ENCODE data around the gene GINS1.
"Not testable (repeated sequence)": the region's sequence is repeated elsewhere in the genome, so short reads cannot be mapped to it uniquely, and the experiment has no call there.

GINS1 gene

DNA sequence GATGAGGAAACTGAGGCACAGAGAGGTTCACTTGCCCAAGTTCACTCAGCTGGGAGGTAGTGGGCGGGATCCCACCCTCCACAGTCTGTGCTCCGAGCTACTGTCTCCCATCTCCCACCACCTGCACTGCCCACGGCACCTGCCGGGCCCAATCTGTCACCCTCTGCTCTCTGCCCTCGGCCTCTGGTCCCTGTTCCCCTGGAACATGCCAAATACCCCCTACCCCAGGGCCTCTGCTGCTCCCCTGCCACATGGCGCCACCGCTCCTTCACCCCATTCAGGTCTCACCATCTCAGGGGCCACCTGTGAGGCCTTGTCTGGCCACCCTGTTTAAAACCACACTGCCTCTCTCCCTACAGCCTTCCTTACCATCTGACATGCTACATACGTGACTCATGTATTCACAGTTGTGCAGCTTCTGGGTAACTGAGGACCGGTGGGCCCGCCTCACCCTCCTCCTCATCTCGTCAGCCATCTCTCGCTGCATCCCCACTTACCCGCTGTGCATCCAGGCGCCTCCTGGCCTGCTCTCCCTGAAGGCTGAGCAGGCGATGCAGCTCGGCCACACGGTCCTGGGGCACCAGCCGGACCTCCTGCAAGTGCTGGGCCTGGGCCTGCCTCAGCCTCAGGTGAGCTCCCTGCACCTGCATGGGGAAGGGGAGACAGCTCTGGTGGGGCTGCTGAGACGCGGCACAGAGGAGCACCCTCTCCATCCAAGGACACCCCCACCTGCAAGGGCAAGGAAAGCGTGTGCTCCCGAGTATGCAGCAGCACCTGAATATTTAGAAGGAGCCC is 50.6 kb downstream of the GINS1 start:
- FAIRE-seq, result no peak

DNA sequence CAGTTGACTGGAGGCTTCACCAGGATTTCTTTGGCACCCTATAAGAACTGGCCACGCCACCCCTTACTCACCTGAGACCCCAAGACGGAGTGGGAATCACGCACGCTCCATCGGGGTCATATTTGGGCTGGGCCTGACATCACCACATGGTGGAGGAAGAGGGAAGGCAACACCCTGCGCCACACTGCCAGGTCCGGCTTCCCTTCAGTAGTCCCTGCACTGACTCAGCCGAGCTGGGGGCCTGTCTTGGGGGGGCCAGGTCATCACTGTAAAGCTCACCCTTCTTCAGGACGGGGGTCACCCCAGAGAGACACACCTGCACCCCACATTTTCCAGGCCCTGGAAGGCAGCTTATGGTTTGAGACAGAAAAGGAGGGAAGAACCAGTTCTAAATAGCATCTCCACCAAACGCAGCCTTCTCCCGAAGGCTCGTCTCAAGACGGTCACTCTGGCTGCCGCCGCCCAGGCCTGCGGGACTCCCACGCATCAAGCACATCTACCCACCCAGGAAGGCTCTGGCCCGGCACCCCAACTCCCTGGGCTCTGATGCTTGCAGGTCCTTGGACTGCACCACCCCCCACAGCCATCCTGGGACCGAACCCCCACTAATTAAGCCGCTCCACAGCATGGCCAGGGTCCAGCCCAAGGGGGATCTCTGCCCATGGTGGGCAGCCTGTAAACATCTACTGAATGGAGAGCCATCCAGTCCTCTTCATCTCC is 51.8 kb downstream of the GINS1 start:
- no peak for FAIRE-seq

- no peak for FAIRE-seq
These were observed 52.6 kb downstream of the GINS1 start for GRCh38 chr20:25459916-25460535.

DNA sequence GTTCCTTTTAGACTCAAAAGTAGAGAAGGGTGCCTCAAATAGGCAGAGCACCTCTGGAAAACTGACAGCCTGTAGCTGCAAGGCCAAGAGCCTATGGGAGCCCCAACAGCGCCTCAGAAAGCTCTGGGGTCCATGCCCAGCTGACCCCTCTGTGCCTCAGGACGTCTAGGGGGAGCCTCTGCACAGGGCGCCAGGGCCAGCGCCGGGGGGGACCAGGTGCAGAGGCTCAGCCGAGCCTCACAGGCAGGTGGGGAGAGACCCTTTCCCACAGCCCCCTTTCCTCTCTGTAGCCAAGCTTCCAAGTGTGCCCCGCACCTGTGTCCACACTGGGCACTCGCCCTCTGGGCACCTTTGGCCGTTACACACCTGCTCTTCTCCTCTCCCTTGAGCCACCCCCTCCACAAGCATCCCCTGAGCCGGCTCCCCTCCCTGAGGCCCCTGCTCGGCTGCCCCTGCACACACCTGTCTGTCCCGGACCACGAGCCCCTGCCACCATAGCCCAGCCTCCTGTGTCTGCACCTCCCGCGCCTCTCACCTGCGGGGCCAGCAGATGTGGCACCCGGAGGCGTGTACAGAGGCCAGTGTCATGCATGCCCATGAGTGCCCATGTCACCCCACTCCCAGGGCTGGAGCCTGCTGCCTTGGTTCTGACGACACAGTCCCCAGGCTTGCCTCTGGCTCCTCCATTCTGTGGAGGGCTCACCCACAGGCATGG is 53.2 kb downstream of the GINS1 start:
- FAIRE-seq, result no peak

GRCh38 chr20:25461281-25461650 is 53.8 kb downstream of the GINS1 start:
- FAIRE-seq, result no peak

DNA sequence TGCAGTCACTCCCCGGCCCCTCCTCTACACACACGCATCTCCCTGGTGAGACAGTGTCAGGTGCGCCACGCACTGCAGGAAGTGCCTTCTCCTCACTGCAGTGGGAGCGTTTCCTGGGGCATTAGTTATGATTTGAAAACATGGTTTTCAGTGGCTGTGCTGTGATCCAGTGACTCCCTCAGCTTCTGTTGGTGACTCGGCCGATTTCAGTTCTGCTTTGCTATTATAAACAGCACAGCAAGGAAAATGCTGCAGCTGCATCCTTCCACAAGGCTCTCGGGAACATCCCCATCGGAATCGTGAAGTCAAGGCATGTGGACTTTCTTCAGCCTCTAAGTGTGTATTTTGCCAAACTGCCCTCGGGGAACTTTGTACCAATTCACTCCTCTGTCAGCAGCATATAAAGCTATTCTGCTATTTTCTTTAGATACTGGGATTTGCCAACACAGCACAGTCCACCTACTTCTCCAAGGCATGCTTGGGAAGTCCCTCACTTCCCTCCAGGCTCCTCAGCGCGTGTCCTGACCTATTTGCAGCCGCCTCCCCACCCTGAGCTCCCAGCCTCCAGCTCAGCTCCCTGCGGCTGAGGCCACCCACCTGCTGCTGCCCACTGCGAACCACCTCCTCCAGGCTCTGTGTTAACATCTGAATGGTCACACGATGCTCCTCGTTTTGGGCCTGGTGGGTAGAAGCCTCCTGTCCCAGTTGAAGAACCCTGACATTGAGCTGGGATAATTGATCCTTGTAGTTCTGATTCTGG is 54.5 kb downstream of the GINS1 start:
- no peak for FAIRE-seq

DNA sequence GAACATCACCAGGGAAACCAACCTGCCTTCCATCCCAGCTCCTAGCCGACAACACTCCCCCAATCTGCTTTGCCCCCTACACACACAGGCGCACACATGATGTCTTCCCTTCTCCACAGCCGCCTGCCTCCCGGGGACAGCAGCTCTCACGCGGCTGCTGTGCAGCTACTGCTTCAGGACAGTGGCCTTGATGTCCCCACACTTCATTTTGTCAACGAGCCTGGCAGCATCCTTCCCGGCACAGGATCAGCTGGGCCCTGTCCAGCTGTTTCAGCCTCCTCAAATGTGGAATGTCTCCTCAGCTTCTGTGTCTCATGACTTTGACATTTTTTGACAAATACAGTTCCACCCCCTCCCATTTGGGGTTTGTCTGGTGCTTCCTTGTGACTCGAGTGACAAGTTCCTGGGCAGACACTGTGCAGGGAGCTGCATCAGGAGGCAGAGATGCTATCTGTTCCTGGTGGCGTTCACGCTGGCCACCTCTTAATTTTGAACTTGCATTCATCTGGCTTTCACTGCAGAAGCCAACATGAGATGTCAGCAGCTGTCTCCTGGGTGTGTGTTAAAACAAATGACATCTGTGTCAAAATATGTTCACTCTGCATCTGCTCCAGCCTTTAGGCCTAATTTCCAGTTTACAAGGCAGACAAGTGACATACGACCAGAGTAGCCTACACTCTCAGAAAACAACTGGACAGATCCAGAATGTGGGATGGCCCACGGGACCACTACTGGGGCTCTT is 57.2 kb downstream of the GINS1 start:
- FAIRE-seq, result no peak

DNA sequence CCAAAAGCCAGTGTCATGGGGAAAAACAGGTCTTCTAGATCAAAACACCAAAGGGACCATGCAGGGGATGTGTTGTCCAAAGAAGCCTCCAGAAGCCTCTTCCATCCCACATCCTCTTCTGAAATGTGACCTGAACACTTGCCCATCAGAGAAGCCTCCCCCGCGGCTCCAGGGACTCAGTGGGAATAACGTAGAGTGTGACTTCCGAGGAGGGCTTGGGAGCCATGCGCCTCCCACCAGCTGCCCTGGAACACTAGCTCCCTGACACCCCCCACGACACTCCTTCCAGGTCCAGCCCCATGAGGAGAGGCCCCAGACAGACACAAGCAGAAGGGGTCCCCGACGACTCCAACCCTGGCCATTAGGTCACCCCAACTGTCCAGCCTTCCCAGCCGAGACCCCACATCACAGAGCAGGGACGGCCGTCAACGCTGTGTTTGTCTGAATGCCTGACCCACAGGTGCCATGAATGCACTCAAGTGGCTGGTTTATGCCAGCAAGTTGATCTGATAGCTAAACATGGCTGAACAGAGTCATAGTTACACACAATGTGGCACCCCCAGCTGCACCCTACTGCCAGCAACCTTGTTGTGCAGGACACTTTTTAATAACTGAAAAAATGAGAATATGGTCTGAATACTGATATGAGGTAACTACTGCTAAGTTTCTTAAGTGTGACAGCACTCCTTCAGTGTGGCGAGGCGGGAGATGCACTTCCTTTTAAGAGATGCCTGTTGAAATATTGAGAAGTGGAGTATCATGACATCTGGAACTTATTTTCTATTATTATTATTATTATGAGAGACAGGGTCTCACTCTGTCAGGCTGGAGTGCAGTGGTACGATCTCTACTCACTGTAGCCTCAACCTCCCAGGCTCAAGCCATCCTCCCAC is 58.0 kb downstream of the GINS1 start:
- FAIRE-seq, result no peak

- no peak for FAIRE-seq
These were observed 59.4 kb downstream of the GINS1 start for GRCh38 chr20:25466846-25467245.

- no peak for FAIRE-seq
These were observed 60.0 kb downstream of the GINS1 start for GRCh38 chr20:25467441-25467840.

DNA sequence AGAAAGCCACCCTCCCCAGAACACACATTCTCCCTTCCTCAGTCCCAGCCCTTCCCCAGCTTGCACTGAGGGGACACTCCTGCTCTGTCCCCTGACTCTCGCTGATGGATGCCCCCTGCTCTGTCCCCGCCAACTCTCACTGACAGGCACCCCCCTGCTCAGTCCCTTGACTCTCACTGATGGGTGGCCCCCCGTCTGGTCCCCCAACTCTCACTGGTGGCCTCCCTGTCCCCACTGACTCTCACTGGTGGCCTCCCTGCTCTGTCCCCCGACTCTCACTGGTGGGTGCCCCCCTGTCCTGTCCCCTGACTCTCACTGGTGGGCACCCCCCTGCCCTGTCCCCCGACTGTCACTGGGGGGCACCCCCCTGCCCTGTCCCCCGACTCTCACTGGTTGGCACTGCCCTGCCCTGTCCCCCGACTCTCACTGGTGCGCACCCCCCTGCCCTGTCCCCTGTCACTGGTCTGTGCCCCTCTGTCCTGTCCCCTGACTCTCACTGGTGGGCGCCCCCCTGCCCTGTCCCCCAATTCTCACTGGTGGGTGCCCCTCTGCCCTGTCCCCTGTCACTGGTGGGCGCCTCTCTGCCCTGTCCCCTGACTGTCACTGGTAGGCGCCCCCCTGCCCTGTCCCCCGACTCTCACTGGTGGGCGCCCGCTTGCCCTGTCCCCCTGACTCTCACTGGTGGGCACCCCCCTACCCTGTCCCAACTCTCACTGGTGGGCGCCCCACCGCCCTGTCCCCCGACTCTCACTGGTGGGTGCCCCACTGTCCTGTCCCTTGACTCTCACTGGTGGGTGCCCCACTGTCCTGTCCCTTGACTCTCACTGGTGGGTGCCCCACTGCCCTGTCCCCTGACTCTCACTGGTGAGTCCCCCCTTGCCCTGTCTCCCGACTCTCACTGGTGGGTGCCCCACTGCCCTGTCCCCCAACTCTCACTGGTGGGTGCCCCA is 60.9 kb downstream of the GINS1 start:
- no peak for FAIRE-seq

- FAIRE-seq, result no peak
These were observed 62.1 kb downstream of the GINS1 start for GRCh38 chr20:25469558-25469957.

DNA sequence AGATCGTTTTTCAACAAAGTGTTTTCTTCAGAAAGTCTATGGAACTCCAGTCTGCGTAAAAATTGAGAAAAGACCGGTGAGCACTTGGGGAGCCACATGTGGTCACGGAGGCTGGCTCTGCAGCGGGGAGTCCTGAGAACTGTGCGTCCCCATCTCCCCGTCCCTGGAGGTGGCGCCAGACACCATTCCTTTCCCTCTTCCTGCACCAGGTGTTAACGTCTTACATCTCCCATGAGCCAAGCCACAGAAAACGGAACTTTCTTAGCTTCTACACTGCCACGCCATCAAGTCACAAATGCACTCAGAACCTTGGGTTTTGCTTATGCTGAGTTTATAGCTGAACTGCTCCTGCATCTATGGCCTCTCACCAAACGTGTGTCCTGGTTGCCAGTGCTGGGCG is 62.6 kb downstream of the GINS1 start:
- no peak for FAIRE-seq

DNA sequence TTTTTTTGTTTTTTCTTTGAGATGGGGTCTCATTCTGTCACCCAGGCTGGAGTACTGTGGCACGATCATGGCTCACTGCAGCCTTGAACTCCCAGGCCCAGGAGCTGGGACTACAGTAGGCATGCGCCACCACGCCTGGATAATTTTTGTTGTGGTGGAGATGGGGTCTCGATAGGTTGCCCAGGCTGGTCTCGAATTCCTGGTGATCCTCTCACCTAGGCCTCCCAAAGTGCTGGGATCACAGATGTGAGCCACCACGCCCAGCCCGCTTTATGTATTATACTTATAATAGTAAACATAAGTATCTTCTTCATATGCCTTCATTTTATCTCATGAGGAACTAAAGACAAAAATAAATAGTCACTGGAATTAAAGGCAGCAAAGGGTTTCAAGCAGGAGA is 63.5 kb downstream of the GINS1 start:
- FAIRE-seq, result no peak

GRCh38 chr20:25473297-25473696 is 65.8 kb downstream of the GINS1 start:
- FAIRE-seq, result not testable (repeated sequence)

DNA sequence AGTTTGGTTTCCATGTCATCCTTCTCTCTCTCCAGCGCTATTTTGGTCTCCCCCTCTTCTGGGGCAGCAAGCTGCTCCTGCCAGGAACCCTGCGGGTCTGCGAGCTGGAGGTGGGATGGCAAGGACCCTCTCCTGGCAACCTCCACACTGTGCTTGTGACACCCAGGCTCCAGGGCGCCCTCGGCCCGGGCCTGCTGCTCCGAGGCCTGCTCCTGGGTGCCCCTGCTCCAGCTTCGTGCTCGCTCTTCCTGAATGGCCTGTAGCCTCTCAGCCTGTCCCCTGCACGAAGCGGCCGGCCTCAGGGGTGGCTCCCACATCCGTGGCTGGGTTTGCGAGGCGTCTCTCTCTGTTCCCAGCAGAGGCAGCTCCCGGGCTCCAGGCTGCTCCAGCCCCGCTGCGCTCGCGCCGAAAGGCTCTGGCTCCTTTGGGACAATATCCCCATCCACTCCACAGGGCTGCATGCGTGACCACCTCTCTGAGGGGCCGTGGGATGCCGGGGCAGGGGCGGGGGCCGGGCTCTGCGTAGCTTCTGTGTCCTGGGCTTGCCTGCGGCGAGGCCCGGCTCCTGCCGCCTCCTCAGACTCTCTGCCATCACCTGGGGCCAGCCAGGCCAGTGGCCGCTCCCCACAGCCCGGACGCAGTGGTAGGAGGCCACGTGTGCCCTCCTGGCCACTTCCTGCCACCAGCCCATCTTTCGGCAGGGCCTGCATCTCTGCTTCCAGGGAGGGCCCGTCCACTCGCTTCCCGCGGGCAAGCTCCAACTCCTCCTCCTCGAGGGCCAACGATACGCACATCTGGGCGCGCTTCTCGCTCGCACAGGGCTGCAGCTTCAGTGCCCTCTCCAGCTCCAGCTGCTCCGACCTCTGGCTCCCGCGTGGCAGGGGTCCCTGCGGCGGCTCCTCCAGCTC is 68.9 kb downstream of the GINS1 start:
- no peak for FAIRE-seq

DNA sequence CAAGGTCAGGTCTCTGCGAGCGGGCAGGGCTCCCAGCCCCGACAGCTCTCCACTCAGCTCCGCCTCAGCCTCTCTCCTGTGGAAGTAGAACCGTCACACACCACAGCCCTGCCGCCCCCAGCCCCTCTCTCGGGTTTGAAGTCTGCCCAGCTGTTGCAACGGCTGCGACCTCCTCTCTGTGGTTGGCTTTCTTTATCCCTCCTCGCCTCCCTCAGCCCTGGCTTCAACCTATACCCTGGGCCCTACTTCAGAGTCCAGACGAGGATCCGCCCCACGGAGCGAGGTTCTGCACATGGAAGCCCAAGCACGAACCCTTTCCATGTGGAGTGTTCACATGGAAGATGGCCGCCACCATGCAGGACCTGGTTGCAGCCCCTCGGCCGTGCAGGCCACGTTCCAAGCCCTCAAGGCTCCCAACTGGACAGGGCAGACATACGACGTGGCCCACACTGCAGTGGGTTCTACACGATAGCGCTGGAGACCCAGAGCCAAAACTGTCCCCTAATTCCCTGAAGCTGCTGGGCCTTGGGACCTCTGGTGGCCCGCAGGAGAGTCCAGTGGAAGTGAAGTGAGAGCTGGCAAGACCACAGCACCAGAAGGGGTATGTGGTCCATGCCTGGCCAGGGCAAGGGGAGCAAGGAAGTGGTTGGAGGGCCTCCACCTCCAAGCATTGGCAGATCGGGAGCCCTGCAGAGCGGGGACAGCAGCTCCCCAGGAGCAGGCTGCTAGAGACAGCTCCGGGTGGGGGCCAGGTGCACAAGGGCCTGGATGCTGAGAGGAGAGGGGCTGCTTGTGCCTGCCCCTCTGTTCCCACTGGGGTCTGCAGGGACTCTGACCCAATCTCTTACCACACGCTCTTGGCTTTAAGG is 69.8 kb downstream of the GINS1 start:
- no peak for FAIRE-seq
